Erythroblast (primary cell): ENCODE measurements around the gene PPP2R5C.

Experiments
- GATA1 ChIP-seq: IDR thresholded peaks from 2 replicates; pipeline ENCODE4 v1.6.1; 2011; ENCODE audit warnings: low read depth, mild to moderate bottlenecking, control low read depth, low read length, moderate library complexity
- POLR2A ChIP-seq: IDR thresholded peaks from 2 replicates; pipeline ENCODE4 v1.6.1; 2011; ENCODE audit warnings: mild to moderate bottlenecking, low read length

GRCh38 chr14:101925152-101925551, 163.6 kb downstream of the PPP2R5C start:
- TF ChIP-seq POLR2A (no peak), GATA1 (no peak)
